Neural progenitor cell (in vitro differentiated cells): Measurements from ENCODE around the gene ARMC6. TPM values are rescaled to one million over a fixed set of nuclear protein-coding genes. Genes with fewer than 3 reads are reported as not detected.

ENCODE experiments used
- DNase-seq: peaks from one replicate; pipeline ENCODE4 v3.0.0-alpha.2; 2016; ENCODE audit warnings: low spot score
- H2AFZ ChIP-seq: fragments of 200-600 bp; sonication (generic); replicated peaks from 2 replicates; pipeline ENCODE4 v1.6.1; 2016; ENCODE audit warnings: antibody characterized with exemption
- H3F3A ChIP-seq: fragments of 200-600 bp; sonication (generic); 2 replicates; pipeline ENCODE4 v1.6.1; 2016; ENCODE audit warnings: antibody characterized with exemption, low read depth
- H3K27ac ChIP-seq: fragments of 200-600 bp; sonication (generic); 2 replicates; pipeline ENCODE4 v1.5.1; 2016; ENCODE audit warnings: mild to moderate bottlenecking
- H3K27me3 ChIP-seq: fragments of 200-600 bp; sonication (generic); 2 replicates; pipeline ENCODE4 v1.6.1; 2016; ENCODE audit warnings: mild to moderate bottlenecking, moderate library complexity
- H3K36me3 ChIP-seq: fragments of 200-600 bp; sonication (generic); 2 replicates; pipeline ENCODE4 v1.5.1; 2016
- H3K4me1 ChIP-seq: fragments of 200-600 bp; sonication (generic); 2 replicates; pipeline ENCODE4 v1.6.1; 2016; ENCODE audit warnings: mixed run types
- H3K4me2 ChIP-seq: fragments of 200-600 bp; sonication (generic); 2 replicates; pipeline ENCODE4 v1.6.1; 2016
- H3K4me3 ChIP-seq: fragments of 200-600 bp; sonication (generic); 2 replicates; pipeline ENCODE4 v1.5.1; 2016
- H3K79me2 ChIP-seq: fragments of 200-600 bp; sonication (generic); 2 replicates; pipeline ENCODE4 v1.6.1; 2016; ENCODE audit warnings: low read depth
- H3K9ac ChIP-seq: fragments of 200-600 bp; sonication (generic); 2 replicates; pipeline ENCODE4 v1.6.1; 2016
- H3K9me3 ChIP-seq: fragments of 200-600 bp; sonication (generic); 2 replicates; pipeline ENCODE4 v1.5.1; 2016; ENCODE audit warnings: low read depth
- H4K20me1 ChIP-seq: fragments of 200-600 bp; sonication (generic); 2 replicates; pipeline ENCODE4 v1.6.1; 2016; ENCODE audit warnings: low read depth
- H3K27ac Mint-ChIP-seq: 3 replicates; pipeline ENCODE4 v1.8.0; 2021; ENCODE audit warnings: mixed read lengths
- H3K27me3 Mint-ChIP-seq: 2 replicates; pipeline ENCODE4 v1.8.0; 2022; ENCODE audit warnings: low read depth, mild to moderate bottlenecking, inconsistent platforms, moderate library complexity, mixed read lengths; ENCODE audit not compliant: insufficient read depth
- H3K36me3 Mint-ChIP-seq: 3 replicates; pipeline ENCODE4 v1.8.0; 2021; ENCODE audit warnings: mixed read lengths
- H3K4me1 Mint-ChIP-seq: 3 replicates; pipeline ENCODE4 v1.8.0; 2021; ENCODE audit warnings: mixed read lengths
- H3K4me3 Mint-ChIP-seq: 3 replicates; pipeline ENCODE4 v1.8.0; 2021; ENCODE audit warnings: mild to moderate bottlenecking, moderate library complexity, mixed read lengths
- H3K9me3 Mint-ChIP-seq: 3 replicates; pipeline ENCODE4 v1.8.0; 2020; ENCODE audit warnings: mixed read lengths
- EZH2 ChIP-seq: fragments of 200-600 bp; sonication (generic); IDR thresholded peaks from 2 replicates; pipeline ENCODE4 v1.6.1; 2017; ENCODE audit warnings: antibody characterized with exemption, mild to moderate bottlenecking, moderate library complexity
- EZH2phosphoT487 ChIP-seq: fragments of 200-600 bp; sonication (generic); IDR thresholded peaks from 2 replicates; pipeline ENCODE4 v1.6.1; 2017; ENCODE audit warnings: antibody characterized with exemption
- total RNA-seq: library from RNA; depleted of rRNA; stranded (reverse); fragments of >200 nt; gene quantifications from 2 replicates; pipeline ENCODE4 v1.2.3, GENCODE V29; 2015; ENCODE audit warnings: low replicate concordance
- TF ChIP-seq, protein P1 (sequence below): fragments of 200-600 bp; sonication (generic); IDR thresholded peaks from 2 replicates; pipeline ENCODE4 v1.5.1; 2017; ENCODE audit warnings: antibody characterized with exemption, mild to moderate bottlenecking

The ARMC6 gene
- total RNA-seq, 1 donor from 2014 or later: 18.1 TPM

DNA sequence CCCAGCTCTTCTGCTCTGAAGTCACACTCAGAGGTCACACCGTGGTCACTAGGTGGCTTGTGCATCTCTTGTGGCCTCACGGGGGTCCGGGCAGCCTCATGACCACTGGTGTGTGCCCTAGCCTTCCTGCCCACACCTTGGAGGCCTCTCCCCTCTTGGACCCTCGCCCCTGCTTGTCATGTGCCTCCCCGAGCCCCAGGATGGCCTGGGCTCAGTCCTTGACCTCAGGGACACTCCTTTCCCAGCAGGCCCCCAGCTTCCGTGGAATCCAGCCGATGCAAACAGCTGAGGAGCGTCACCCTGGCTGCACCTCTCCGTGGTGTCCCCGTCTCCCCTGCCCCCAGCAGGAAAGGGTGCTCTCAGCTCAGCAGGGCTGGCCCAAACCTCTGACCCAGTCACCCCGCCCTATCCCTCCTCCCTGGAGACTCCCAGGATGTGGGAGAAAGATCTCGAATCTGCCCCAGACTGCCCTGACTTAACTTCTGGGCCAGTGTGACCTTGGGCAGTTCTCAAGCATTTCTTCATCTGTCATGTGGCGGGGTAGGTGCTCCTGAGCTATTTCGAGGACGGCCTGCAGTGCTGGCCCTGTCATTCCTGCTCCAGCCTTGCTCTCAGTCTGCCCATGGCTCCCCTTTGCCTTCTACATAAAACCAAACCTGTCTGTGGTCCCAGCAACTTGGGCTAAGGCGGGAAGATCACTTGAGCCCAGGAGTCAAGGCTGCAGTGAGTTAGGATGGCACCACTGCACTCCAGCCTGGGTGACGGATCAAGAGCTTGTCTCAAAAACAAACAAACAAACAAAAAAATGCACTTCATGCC is 25.8 kb downstream of the ARMC6 start:
- no peak overlapping the region for H3K9ac ChIP-seq
- no peaks in the 10 kb centered on the region for H3K9me3 Mint-ChIP-seq
- H3K9me3 ChIP-seq: no peaks in the 10 kb centered on the region
- H3K4me2 ChIP-seq: no peak overlapping the region
- H3K27ac ChIP-seq: no peak overlapping the region
- no peak for TF ChIP-seq EZH2phosphoT487
- TF ChIP-seq, protein P1, sequence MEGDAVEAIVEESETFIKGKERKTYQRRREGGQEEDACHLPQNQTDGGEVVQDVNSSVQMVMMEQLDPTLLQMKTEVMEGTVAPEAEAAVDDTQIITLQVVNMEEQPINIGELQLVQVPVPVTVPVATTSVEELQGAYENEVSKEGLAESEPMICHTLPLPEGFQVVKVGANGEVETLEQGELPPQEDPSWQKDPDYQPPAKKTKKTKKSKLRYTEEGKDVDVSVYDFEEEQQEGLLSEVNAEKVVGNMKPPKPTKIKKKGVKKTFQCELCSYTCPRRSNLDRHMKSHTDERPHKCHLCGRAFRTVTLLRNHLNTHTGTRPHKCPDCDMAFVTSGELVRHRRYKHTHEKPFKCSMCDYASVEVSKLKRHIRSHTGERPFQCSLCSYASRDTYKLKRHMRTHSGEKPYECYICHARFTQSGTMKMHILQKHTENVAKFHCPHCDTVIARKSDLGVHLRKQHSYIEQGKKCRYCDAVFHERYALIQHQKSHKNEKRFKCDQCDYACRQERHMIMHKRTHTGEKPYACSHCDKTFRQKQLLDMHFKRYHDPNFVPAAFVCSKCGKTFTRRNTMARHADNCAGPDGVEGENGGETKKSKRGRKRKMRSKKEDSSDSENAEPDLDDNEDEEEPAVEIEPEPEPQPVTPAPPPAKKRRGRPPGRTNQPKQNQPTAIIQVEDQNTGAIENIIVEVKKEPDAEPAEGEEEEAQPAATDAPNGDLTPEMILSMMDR: no peak
- TF ChIP-seq EZH2: no peak
- H3F3A ChIP-seq: peaks cover 8% of the 10 kb centered on the region
- no peak for DNase-seq
- peaks cover 10% of the 10 kb centered on the region for H3K27me3 Mint-ChIP-seq
- H3K4me1 ChIP-seq: peaks cover 2% of the 10 kb centered on the region
- no peaks in the 10 kb centered on the region for H4K20me1 ChIP-seq
- H3K27ac Mint-ChIP-seq: no peak overlapping the region
- H2AFZ ChIP-seq: no peak overlapping the region
- H3K4me3 Mint-ChIP-seq: no peak overlapping the region
- H3K27me3 ChIP-seq: peaks cover 3% of the 10 kb centered on the region
- peaks cover 7% of the 10 kb centered on the region for H3K4me1 Mint-ChIP-seq
- H3K36me3 Mint-ChIP-seq: peaks cover 7% of the 10 kb centered on the region
- H3K36me3 ChIP-seq: no peaks in the 10 kb centered on the region
- H3K79me2 ChIP-seq: no peaks in the 10 kb centered on the region
- no peak overlapping the region for H3K4me3 ChIP-seq

DNA sequence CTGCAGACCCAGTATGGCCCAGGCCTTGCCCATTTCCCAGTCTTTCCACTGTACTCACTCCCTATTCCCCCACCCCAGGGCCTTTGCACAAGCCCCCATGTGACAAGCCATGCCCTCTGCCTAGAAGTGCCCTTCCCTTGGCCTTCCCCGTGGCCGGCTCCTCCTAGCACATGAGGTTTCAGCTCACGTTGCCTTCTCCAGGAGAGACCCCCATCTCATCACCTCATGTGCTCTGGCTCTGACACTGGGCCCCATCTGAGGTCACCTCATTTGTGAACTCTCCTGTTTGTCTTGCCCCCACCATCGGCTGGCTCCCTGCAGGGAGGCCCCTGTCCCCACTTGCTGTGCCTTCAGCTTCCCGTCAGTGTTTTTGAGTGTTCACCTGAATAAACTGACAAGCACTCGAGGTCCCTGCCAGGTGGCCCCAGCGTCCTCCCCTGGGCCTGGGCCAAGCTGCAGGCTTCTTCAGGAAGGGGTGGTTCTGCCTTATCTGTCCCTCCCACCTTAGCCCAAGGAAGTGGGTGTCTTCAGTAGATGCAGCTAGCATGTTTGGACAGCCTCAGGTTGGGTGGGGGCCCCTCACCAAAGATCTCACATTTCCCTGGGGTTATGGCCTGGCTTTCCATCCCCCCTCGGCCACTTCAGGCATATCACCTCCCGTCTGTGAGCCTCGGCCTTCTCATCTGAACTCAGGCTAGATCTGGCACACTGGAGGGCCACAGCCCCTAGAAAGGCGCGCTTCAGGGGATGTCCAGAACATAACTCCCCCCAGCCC is 26.6 kb downstream of the ARMC6 start:
- Mint-ChIP-seq H3K9me3 (no peaks in the 10 kb centered on the region), H3K27ac (no peak overlapping the region), H3K27me3 (peaks cover 12% of the 10 kb centered on the region), H3K4me3 (no peak overlapping the region), H3K4me1 (peaks cover 14% of the 10 kb centered on the region), H3K36me3 (peaks cover 7% of the 10 kb centered on the region)
- H3K36me3 ChIP-seq: no peaks in the 10 kb centered on the region
- no peak overlapping the region for H3K9ac ChIP-seq
- peaks cover 5% of the 10 kb centered on the region for H3K4me1 ChIP-seq
- H3F3A ChIP-seq: peaks cover 15% of the 10 kb centered on the region
- peaks cover 3% of the 10 kb centered on the region for H4K20me1 ChIP-seq
- peaks cover 11% of the 10 kb centered on the region for H3K27me3 ChIP-seq
- DNase-seq: no peak
- H2AFZ ChIP-seq: no peak overlapping the region
- no peaks in the 10 kb centered on the region for H3K9me3 ChIP-seq
- no peak overlapping the region for H3K27ac ChIP-seq
- no peaks in the 10 kb centered on the region for H3K79me2 ChIP-seq
- TF ChIP-seq, protein P1: no peak
- TF ChIP-seq EZH2phosphoT487: no peak
- no peak for TF ChIP-seq EZH2
- H3K4me3 ChIP-seq: no peak overlapping the region
- H3K4me2 ChIP-seq: no peak overlapping the region

DNA sequence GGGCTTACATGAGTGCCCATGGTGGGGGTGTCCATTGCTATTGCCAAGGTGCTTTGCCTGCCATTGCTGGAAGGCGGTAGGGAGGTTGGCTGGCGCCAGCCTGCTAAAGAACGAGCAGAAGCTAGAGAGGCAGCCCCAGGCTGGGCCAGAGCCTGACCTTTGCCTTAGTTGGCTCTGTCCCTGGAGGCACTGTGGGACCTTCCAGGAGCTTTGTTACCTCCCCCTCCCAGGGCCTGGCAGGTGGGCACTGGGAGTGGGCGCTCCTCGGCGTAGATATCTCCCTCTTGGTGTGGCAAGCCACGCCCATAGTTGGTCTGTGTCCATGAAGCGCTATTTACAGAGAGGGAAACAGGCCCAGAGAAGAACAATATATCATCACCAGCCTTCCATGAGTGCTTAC is 28.1 kb downstream of the ARMC6 start:
- Histone ChIP-seq H3K27ac (no peak overlapping the region), H3K4me2 (no peak overlapping the region), H3K9ac (no peak overlapping the region), H3K9me3 (no peaks in the 10 kb centered on the region), H2AFZ (no peak overlapping the region), H3K4me1 (peaks cover 5% of the 10 kb centered on the region), H3F3A (peaks cover 16% of the 10 kb centered on the region), H4K20me1 (peaks cover 3% of the 10 kb centered on the region), H3K27me3 (peaks cover 26% of the 10 kb centered on the region), H3K79me2 (no peaks in the 10 kb centered on the region), H3K4me3 (no peak overlapping the region), H3K36me3 (no peaks in the 10 kb centered on the region)
- H3K4me1 Mint-ChIP-seq: peaks cover 14% of the 10 kb centered on the region
- DNase-seq: no peak
- H3K4me3 Mint-ChIP-seq: peak overlapping the region; percentile 43
- peaks cover 5% of the 10 kb centered on the region for H3K36me3 Mint-ChIP-seq
- H3K27me3 Mint-ChIP-seq: peaks cover 14% of the 10 kb centered on the region
- no peaks in the 10 kb centered on the region for H3K9me3 Mint-ChIP-seq
- TF ChIP-seq, protein P1: no peak
- TF ChIP-seq EZH2 (no peak), EZH2phosphoT487 (no peak)
- no peak overlapping the region for H3K27ac Mint-ChIP-seq
